ENCODE measurements around the gene TPRG1L. TPM values are rescaled to one million over a fixed set of nuclear protein-coding genes. Genes with fewer than 3 reads are reported as not detected.
A peak's percentile ranks its signal among the peaks of the same experiment; 100 is the strongest.

TPRG1L gene
- total RNA-seq, 1 experiment from 2014 or later: 24.0 TPM

DNA sequence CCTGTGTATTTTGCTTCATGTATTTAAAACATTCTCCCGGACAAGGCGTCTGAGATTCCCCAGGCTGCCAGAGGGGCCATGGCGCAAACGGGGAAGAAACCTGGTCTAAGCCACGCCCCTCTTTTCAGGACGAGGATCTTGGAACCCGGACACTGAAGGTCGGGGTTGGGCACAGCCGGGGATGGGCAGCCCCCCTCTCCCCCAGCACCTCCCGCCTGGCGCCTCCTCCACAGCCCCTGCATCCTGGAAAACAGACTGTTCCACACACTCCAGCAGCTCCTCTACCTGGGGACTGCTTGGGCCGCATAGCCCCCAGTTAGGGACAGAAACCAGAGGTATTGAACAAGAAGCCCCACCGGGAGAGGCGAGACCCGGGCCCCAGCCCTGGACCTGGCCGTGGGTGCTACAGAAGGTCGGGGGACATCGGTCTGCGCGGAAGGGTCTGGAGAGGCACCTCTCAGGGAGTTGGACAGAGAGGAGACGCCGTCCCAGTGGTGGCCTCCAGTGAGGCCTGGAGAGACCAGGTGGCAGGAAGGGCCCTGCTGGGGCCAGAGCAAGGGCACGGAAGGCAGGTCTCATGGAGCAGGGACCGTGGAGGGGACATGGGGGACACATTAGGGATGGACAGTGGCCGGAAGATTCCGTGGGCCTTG is 32.9 kb downstream of the TPRG1L start:
- Histone ChIP-seq H2BK5ac (ENCODE audit: insufficient read length, low read length) (no peak overlapping the region), H2BK120ac (ENCODE audit: low read depth, low read length, poor library complexity, severe bottlenecking) (no peak overlapping the region), H3K79me2 (ENCODE audit: insufficient read depth, low read length) (no peaks in the 10 kb centered on the region), H3K27me3 (ENCODE audit: insufficient read depth, low read length) (peaks cover 20% of the 10 kb centered on the region), H3K18ac (ENCODE audit: insufficient read length, low read depth, low read length) (no peak overlapping the region), H3K4me2 (ENCODE audit: insufficient read depth, insufficient read length, low read length) (no peak overlapping the region), H4K20me1 (ENCODE audit: control insufficient read depth, insufficient read depth, insufficient read length) (no peaks in the 10 kb centered on the region), H3K79me1 (ENCODE audit: insufficient read depth, low read depth, low read length, poor library complexity, severe bottlenecking) (no peaks in the 10 kb centered on the region), H3T11ph (ENCODE audit: low read length) (no peak overlapping the region), H4K5ac (ENCODE audit: insufficient read length, low read depth, low read length) (no peak overlapping the region), H3K23ac (ENCODE audit: insufficient read length, low read depth, low read length) (no peak overlapping the region), H3K4ac (ENCODE audit: low read depth, low read length) (no peak overlapping the region), H3K56ac (ENCODE audit: insufficient read length, low read depth, low read length) (no peak overlapping the region), H4K91ac (ENCODE audit: insufficient read length, low read depth, low read length) (no peak overlapping the region), H3K9me3 (ENCODE audit: control insufficient read depth, low read depth, low read length) (no peaks in the 10 kb centered on the region), H3K4me1 (ENCODE audit: insufficient read depth, low read length) (no peaks in the 10 kb centered on the region), H3K27ac (ENCODE audit: insufficient read length, low read depth, low read length) (no peak overlapping the region), H2BK12ac (ENCODE audit: insufficient read length, low read depth, low read length) (no peak overlapping the region), H2AFZ (ENCODE audit: low read length) (no peak overlapping the region), H3K9ac (ENCODE audit: extremely low read depth, insufficient read length, low read length) (no peak overlapping the region), H3K23me2 (ENCODE audit: insufficient read length, low read depth, low read length, poor library complexity, severe bottlenecking) (peaks cover 4% of the 10 kb centered on the region), H2BK15ac (ENCODE audit: low read depth, low read length) (no peak overlapping the region), H3K14ac (ENCODE audit: insufficient read depth, low read length) (no peak overlapping the region; the same call in 1 of the 2 replicates), H4K8ac (replicated peaks; ENCODE audit: insufficient read length, low read depth, low read length) (no peak overlapping the region), H2AK5ac (ENCODE audit: insufficient read length, low read length) (no peak overlapping the region), H2BK20ac (ENCODE audit: low read depth, low read length, poor library complexity, severe bottlenecking) (no peak overlapping the region)
- H3K4me1 Mint-ChIP-seq: peaks cover 17 to 22% of the 10 kb centered on the region in 2 experiments
- H3K27ac Mint-ChIP-seq: peak overlapping the region in 1 of 3 experiments; percentile 35; a peak in 1 of 7 replicates
- WGBS (ENCODE audit: extremely low coverage, insufficient read length, low lambda C conversion rate): no CpG with 5 or more reads among the region's 26 CpGs
- no peak for DNase-seq
- no peak overlapping the region for H3K4me3 Mint-ChIP-seq
- H3K27me3 Mint-ChIP-seq (ENCODE audit: low read depth): peaks cover 79% of the 10 kb centered on the region
- TF ChIP-seq, protein P1, sequence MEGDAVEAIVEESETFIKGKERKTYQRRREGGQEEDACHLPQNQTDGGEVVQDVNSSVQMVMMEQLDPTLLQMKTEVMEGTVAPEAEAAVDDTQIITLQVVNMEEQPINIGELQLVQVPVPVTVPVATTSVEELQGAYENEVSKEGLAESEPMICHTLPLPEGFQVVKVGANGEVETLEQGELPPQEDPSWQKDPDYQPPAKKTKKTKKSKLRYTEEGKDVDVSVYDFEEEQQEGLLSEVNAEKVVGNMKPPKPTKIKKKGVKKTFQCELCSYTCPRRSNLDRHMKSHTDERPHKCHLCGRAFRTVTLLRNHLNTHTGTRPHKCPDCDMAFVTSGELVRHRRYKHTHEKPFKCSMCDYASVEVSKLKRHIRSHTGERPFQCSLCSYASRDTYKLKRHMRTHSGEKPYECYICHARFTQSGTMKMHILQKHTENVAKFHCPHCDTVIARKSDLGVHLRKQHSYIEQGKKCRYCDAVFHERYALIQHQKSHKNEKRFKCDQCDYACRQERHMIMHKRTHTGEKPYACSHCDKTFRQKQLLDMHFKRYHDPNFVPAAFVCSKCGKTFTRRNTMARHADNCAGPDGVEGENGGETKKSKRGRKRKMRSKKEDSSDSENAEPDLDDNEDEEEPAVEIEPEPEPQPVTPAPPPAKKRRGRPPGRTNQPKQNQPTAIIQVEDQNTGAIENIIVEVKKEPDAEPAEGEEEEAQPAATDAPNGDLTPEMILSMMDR (conservative IDR thresholded peaks at IDR 0.05): no peak
- peaks cover 0 to 2% of the 10 kb centered on the region in 2 experiments; a peak in 1 of 5 replicates for H3K9me3 Mint-ChIP-seq
- H3K36me3 Mint-ChIP-seq (ENCODE audit: insufficient read depth in 1 of 3, low read depth in 3 of 3): no peaks in the 10 kb centered on the region

Measured in H9 (cell line).